IMR-90 (cell line): ENCODE measurements around the gene PCNX2. TPM values are rescaled to one million over a fixed set of nuclear protein-coding genes. Genes with fewer than 3 reads are reported as not detected.

ENCODE experiments used
- ATAC-seq: fragments of 200-7000 bp; cut with Tn5 transposase; 2 replicates; pipeline ENCODE4 v1.9.1; 2020; ENCODE audit warnings: low read depth, mild to moderate bottlenecking, moderate library complexity
- BruUV-seq: library from RNA; stranded (reverse); fragments of 400-500 nt; replicated peaks from 2 replicates; lab custom pipeline; 2021; lab: Mats Ljungman, UMichigan
- CTCF ChIA-PET: fragments of 300-600 bp; formaldehyde crosslinking; extraction: SDS; loops from one replicate; lab custom pipeline; 2021; ENCODE audit warnings: antibody characterized with exemption; lab: Yijun Ruan, JAX
- POLR2A ChIA-PET: fragments of 300-600 bp; sonication (Branson Sonifier 250); formaldehyde crosslinking; loops from one replicate; lab custom pipeline; 2022; ENCODE audit warnings: antibody characterized with exemption; ENCODE audit not compliant: unreplicated experiment; lab: Charles Lee
- DNase-seq: peaks from one replicate; pipeline ENCODE4 v3.0.0; 2013
- H2AFZ ChIP-seq: replicated peaks from 2 replicates; pipeline ENCODE3; 2013; ENCODE audit warnings: low read length, mild to moderate bottlenecking; ENCODE audit not compliant: poor library complexity
- H2AK5ac ChIP-seq: 2 replicates; pipeline ENCODE4 v1.6.1; 2013; ENCODE audit warnings: low read depth, low read length, inconsistent platforms
- H2AK9ac ChIP-seq: replicated peaks from 2 replicates; pipeline ENCODE3; 2013; ENCODE audit warnings: mild to moderate bottlenecking, low read depth, low read length, moderate library complexity; ENCODE audit not compliant: poor library complexity
- H2BK120ac ChIP-seq: 2 replicates; pipeline ENCODE4 v1.6.1; 2013; ENCODE audit warnings: low read depth, low read length, inconsistent platforms
- H2BK15ac ChIP-seq: 3 replicates; pipeline ENCODE4 v1.6.1; 2013; ENCODE audit warnings: low read depth, low read length, inconsistent platforms
- H2BK20ac ChIP-seq: 2 replicates; pipeline ENCODE4 v1.6.1; 2013; ENCODE audit warnings: low read depth, mild to moderate bottlenecking, inconsistent platforms, low read length, moderate library complexity
- H2BK5ac ChIP-seq: 2 replicates; pipeline ENCODE4 v1.6.1; 2013; ENCODE audit warnings: mild to moderate bottlenecking, low read depth, low read length, inconsistent platforms; ENCODE audit not compliant: poor library complexity, severe bottlenecking
- H3K14ac ChIP-seq: replicated peaks from 2 replicates; pipeline ENCODE4 v1.6.1; 2013; ENCODE audit warnings: low read depth, low read length, inconsistent platforms
- H3K18ac ChIP-seq: 2 replicates; pipeline ENCODE4 v1.6.1; 2013; ENCODE audit warnings: low read depth, low read length, control low read depth
- H3K23ac ChIP-seq: 2 replicates; pipeline ENCODE4 v1.6.1; 2013; ENCODE audit warnings: low read depth, low read length, inconsistent platforms
- H3K27ac ChIP-seq: 2 replicates; pipeline ENCODE4 v1.5.1; 2013; ENCODE audit warnings: mild to moderate bottlenecking, control low read depth, low read length; ENCODE audit not compliant: insufficient read depth
- H3K27me3 ChIP-seq: 2 replicates; pipeline ENCODE4 v1.6.1; 2013; ENCODE audit warnings: low read length; ENCODE audit not compliant: control insufficient read depth, insufficient read depth
- H3K36me3 ChIP-seq: 2 replicates; pipeline ENCODE4 v1.6.1; 2013; ENCODE audit warnings: low read length, mixed read lengths; ENCODE audit not compliant: control insufficient read depth, insufficient read depth
- H3K4ac ChIP-seq: 2 replicates; pipeline ENCODE4 v1.6.1; 2013; ENCODE audit warnings: low read depth, low read length, inconsistent platforms
- H3K4me1 ChIP-seq: 2 replicates; pipeline ENCODE4 v1.6.1; 2013; ENCODE audit warnings: low read length, mixed read lengths; ENCODE audit not compliant: control insufficient read depth, insufficient read depth
- H3K4me2 ChIP-seq: 2 replicates; pipeline ENCODE4 v1.6.1; 2013; ENCODE audit warnings: low read depth, mild to moderate bottlenecking, control low read depth, low read length, moderate library complexity
- H3K4me3 ChIP-seq: 2 replicates; pipeline ENCODE4 v1.5.1; 2013; ENCODE audit warnings: low read depth, mild to moderate bottlenecking, control low read depth, low read length, moderate library complexity; ENCODE audit not compliant: insufficient read depth
- H3K56ac ChIP-seq: 2 replicates; pipeline ENCODE4 v1.6.1; 2013; ENCODE audit warnings: low read length, inconsistent platforms; ENCODE audit not compliant: insufficient read depth; ENCODE audit errors: extremely low read depth
- H3K79me1 ChIP-seq, 2 experiments: 2 replicates each; pipeline ENCODE4 v1.6.1; 2013; ENCODE audit warnings: low read length in 2 of 2, inconsistent platforms in 1 of 2, low read depth in 1 of 2
- H3K9ac ChIP-seq: 2 replicates; pipeline ENCODE4 v1.6.1; 2013; ENCODE audit warnings: low read depth, low read length, control low read depth
- H3K9me1 ChIP-seq: 2 replicates; pipeline ENCODE4 v1.6.1; 2013; ENCODE audit warnings: low read length, inconsistent platforms; ENCODE audit not compliant: insufficient read depth
- H3K9me3 ChIP-seq: 2 replicates; pipeline ENCODE4 v1.6.1; 2013; ENCODE audit warnings: low read length; ENCODE audit not compliant: control insufficient read depth, insufficient read depth
- H4K20me1 ChIP-seq: 2 replicates; pipeline ENCODE4 v1.6.1; 2013; ENCODE audit warnings: low read length, inconsistent platforms; ENCODE audit not compliant: insufficient read depth
- H4K5ac ChIP-seq: 2 replicates; pipeline ENCODE4 v1.6.1; 2013; ENCODE audit warnings: mild to moderate bottlenecking, low read depth, low read length, control low read depth
- H4K8ac ChIP-seq, 2 experiments: 2 replicates each; pipeline ENCODE4 v1.6.1; 2013; ENCODE audit warnings: low read depth in 2 of 2, low read length in 2 of 2, control low read depth in 1 of 2, inconsistent platforms in 1 of 2
- H4K91ac ChIP-seq: 2 replicates; pipeline ENCODE4 v1.6.1; 2013; ENCODE audit warnings: low read depth, low read length, inconsistent platforms; ENCODE audit not compliant: insufficient read depth
- BHLHE40 ChIP-seq: fragments of 150-350 bp; IDR thresholded peaks from 2 replicates; pipeline ENCODE4 v1.6.1; 2016; ENCODE audit warnings: mild to moderate bottlenecking, low read depth, low read length
- CEBPB ChIP-seq: IDR thresholded peaks from 2 replicates; pipeline ENCODE4 v1.6.1; 2012; ENCODE audit warnings: low read depth, low read length, improper control_type of control experiment
- CHD1 ChIP-seq: IDR thresholded peaks from 2 replicates; pipeline ENCODE4 v1.6.1; 2012; ENCODE audit warnings: low read depth, low read length, improper control_type of control experiment
- FOS ChIP-seq: fragments of 150-350 bp; IDR thresholded peaks from 2 replicates; pipeline ENCODE4 v1.6.1; 2016; ENCODE audit warnings: low read depth, low read length
- MAFK ChIP-seq: IDR thresholded peaks from 2 replicates; pipeline ENCODE4 v1.6.1; 2012; ENCODE audit warnings: low read depth, low read length, improper control_type of control experiment
- MAZ ChIP-seq: IDR thresholded peaks from 2 replicates; pipeline ENCODE4 v1.6.1; 2012; ENCODE audit warnings: low read depth, mild to moderate bottlenecking, low read length, improper control_type of control experiment, moderate library complexity, borderline replicate concordance
- MXI1 ChIP-seq: IDR thresholded peaks from 2 replicates; pipeline ENCODE4 v1.6.1; 2012; ENCODE audit warnings: low read depth, mild to moderate bottlenecking, low read length, moderate library complexity, borderline replicate concordance
- NFE2L2 ChIP-seq: fragments of 150-350 bp; IDR thresholded peaks from 2 replicates; pipeline ENCODE4 v1.6.1; 2016; ENCODE audit warnings: low read depth, mild to moderate bottlenecking, low read length
- POLR2A ChIP-seq: IDR thresholded peaks from 2 replicates; pipeline ENCODE4 v1.6.1; 2012; ENCODE audit warnings: mild to moderate bottlenecking, low read depth, low read length
- RAD21 ChIP-seq: IDR thresholded peaks from 2 replicates; pipeline ENCODE4 v1.6.1; 2012; ENCODE audit warnings: low read length, improper control_type of control experiment
- RCOR1 ChIP-seq: IDR thresholded peaks from 2 replicates; pipeline ENCODE4 v1.6.1; 2012; ENCODE audit warnings: mild to moderate bottlenecking, low read length, improper control_type of control experiment; ENCODE audit not compliant: insufficient replicate concordance
- RFX5 ChIP-seq: IDR thresholded peaks from 2 replicates; pipeline ENCODE4 v1.8.0; 2012; ENCODE audit warnings: low read depth, mild to moderate bottlenecking, low read length, moderate library complexity
- SMC3 ChIP-seq: fragments of 150-350 bp; IDR thresholded peaks from 2 replicates; pipeline ENCODE4 v1.6.1; 2016; ENCODE audit warnings: low read depth, mild to moderate bottlenecking, antibody characterized with exemption, low read length, moderate library complexity
- WGBS, 2 experiments: methylation state at CpG; one replicate each; pipeline versions ENCODE4 v1.1.5 to v1.1.7; 2013; ENCODE audit warnings: missing lambda C conversion rate in 2 of 2; ENCODE audit not compliant: insufficient read length in 1 of 2; ENCODE audit errors: extremely low coverage in 2 of 2; 5-methylcytosine and 5-hydroxymethylcytosine counted together
- dilution Hi-C: fragments of 300-500 bp; cut with HindIII; formaldehyde crosslinking; loops from one replicate; pipeline ENCODE4 v1.14.3; 2018; ENCODE audit warnings: low sequenced_read_pairs; ENCODE audit not compliant: unreplicated experiment
- in situ Hi-C: fragments of 300-500 bp; cut with MboI; formaldehyde crosslinking; loops from 3 replicates; pipeline ENCODE4 v1.14.3; 2019; ENCODE audit warnings: low sequenced_read_pairs, inconsistent platforms, mixed read lengths
- intact Hi-C: fragments of 100-400 bp; cut with micrococcal nuclease; formaldehyde crosslinking; loops from 2 replicates; pipeline ENCODE4 v1.10.0; 2022
- polyA plus RNA-seq, 3 experiments: library from polyadenylated mRNA; depleted of rRNA; stranded (reverse); fragments of >200 nt; gene quantifications; 2 replicates each; pipeline ENCODE4 v1.2.3, GENCODE V29; 2012; ENCODE audit warnings: low replicate concordance in 1 of 3
- total RNA-seq: library from RNA; depleted of rRNA; stranded (reverse); fragments of >200 nt; gene quantifications from 2 replicates; pipeline ENCODE4 v1.2.3, GENCODE V29; 2012
- TF ChIP-seq, protein P1 (sequence below): fragments of 150-350 bp; IDR thresholded peaks from 2 replicates; pipeline ENCODE4 v1.6.1; 2017; ENCODE audit warnings: mild to moderate bottlenecking, antibody characterized with exemption, low read length, low read depth
- TF ChIP-seq, protein P2 (sequence below): fragments of 150-350 bp; IDR thresholded peaks from 2 replicates; pipeline ENCODE4 v1.6.1; 2016; ENCODE audit warnings: low read depth, mild to moderate bottlenecking, low read length, moderate library complexity, borderline replicate concordance
- TF ChIP-seq, protein P3 (sequence below): conservative IDR thresholded peaks from 2 replicates; pipeline ENCODE4 v1.5.1; 2012; ENCODE audit warnings: mild to moderate bottlenecking, low read depth, low read length, improper control_type of control experiment

Gene PCNX2
- total and polyA plus RNA-seq, 2 of the 4 experiments (the other 2 are of a cell fraction), result 15.9 to 22.6 TPM

DNA sequence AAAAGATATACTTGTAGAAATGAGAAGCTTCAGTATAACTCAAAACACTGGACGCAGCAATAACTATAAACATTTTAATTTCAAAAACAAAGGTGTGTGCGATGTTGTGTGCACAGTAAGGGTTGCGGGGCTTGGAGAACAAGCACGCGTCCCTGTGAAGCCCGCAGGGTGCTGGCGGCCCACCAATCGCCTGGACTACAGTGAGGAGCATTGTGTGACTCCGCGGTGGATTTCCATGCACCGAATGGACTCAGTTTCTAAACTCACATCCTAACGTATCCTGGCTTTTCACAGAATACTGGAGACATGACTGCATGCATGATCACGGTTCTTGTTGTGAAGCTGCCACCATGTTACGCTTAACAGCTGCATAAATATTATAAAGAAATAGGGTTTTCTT is 312.1 kb downstream of the PCNX2 start:
- in situ Hi-C loops (no loop called here), dilution Hi-C loops (no loop called here), intact Hi-C loops (no loop called here)
- Histone ChIP-seq H3K79me1 (no peaks in the 10 kb centered on the region), H3K36me3 (peaks cover 20% of the 10 kb centered on the region; the same call in 1 of the 2 replicates), H3K4me2 (no peak overlapping the region), H3K14ac (no peak overlapping the region), H2AFZ (no peak overlapping the region), H2AK9ac (no peak overlapping the region), H3K27me3 (no peaks in the 10 kb centered on the region), H3K9ac (no peak overlapping the region), H3K27ac (no peak overlapping the region), H4K20me1 (no peaks in the 10 kb centered on the region), H3K56ac (no peak overlapping the region), H2BK5ac (no peak overlapping the region), H2BK120ac (no peak overlapping the region), H3K4me3 (no peak overlapping the region), H4K5ac (no peak overlapping the region), H3K18ac (no peak overlapping the region; the same call in 1 of the 2 replicates), H3K4ac (no peak overlapping the region), H3K9me3 (no peaks in the 10 kb centered on the region), H2BK20ac (no peak overlapping the region), H3K4me1 (peaks cover 9% of the 10 kb centered on the region; the same call in 1 of the 2 replicates), H3K23ac (no peak overlapping the region), H4K8ac (no peak overlapping the region), H2BK15ac (no peak overlapping the region), H2AK5ac (no peak overlapping the region), H4K91ac (no peak overlapping the region), H3K9me1 (peaks cover 11% of the 10 kb centered on the region)
- BruUV-seq, result no TSS peak
- ChIA-PET POLR2A (no interaction called here), CTCF (no interaction called here)
- DNase-seq (no peak), ATAC-seq (no peak)
- no CpG with 5 or more reads among the region's 14 CpGs for WGBS, 2 experiments
- TF ChIP-seq SMC3 (no peak), CHD1 (no peak), NFE2L2 (no peak), CEBPB (no peak), RCOR1 (no peak), MAZ (no peak), RFX5 (no peak), MAFK (no peak), POLR2A (no peak), MXI1 (no peak), RAD21 (no peak), FOS (no peak), BHLHE40 (no peak)
- TF ChIP-seq, protein P1, sequence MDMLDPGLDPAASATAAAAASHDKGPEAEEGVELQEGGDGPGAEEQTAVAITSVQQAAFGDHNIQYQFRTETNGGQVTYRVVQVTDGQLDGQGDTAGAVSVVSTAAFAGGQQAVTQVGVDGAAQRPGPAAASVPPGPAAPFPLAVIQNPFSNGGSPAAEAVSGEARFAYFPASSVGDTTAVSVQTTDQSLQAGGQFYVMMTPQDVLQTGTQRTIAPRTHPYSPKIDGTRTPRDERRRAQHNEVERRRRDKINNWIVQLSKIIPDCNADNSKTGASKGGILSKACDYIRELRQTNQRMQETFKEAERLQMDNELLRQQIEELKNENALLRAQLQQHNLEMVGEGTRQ, result no peak
- TF ChIP-seq, protein P2, sequence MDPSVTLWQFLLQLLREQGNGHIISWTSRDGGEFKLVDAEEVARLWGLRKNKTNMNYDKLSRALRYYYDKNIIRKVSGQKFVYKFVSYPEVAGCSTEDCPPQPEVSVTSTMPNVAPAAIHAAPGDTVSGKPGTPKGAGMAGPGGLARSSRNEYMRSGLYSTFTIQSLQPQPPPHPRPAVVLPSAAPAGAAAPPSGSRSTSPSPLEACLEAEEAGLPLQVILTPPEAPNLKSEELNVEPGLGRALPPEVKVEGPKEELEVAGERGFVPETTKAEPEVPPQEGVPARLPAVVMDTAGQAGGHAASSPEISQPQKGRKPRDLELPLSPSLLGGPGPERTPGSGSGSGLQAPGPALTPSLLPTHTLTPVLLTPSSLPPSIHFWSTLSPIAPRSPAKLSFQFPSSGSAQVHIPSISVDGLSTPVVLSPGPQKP, result no peak
- TF ChIP-seq, protein P3, sequence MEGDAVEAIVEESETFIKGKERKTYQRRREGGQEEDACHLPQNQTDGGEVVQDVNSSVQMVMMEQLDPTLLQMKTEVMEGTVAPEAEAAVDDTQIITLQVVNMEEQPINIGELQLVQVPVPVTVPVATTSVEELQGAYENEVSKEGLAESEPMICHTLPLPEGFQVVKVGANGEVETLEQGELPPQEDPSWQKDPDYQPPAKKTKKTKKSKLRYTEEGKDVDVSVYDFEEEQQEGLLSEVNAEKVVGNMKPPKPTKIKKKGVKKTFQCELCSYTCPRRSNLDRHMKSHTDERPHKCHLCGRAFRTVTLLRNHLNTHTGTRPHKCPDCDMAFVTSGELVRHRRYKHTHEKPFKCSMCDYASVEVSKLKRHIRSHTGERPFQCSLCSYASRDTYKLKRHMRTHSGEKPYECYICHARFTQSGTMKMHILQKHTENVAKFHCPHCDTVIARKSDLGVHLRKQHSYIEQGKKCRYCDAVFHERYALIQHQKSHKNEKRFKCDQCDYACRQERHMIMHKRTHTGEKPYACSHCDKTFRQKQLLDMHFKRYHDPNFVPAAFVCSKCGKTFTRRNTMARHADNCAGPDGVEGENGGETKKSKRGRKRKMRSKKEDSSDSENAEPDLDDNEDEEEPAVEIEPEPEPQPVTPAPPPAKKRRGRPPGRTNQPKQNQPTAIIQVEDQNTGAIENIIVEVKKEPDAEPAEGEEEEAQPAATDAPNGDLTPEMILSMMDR, result no peak
